Breast epithelium (tissue), 4 donors: ENCODE measurements around the gene HRH3. TPM values are rescaled to one million over a fixed set of nuclear protein-coding genes. Genes with fewer than 3 reads are reported as not detected.

ENCODE experiments used
- DNase-seq, 2 donors: peaks; one replicate each; pipeline ENCODE4 v3.0.0-alpha.2; 2019; ENCODE audit warnings: low spot score in 2 of 2
- H3K27ac ChIP-seq, 2 donors: fragments of 200-600 bp; sonication (generic) in 1 of 2; one replicate each; pipeline ENCODE4 v1.5.1; 2016 to 2019; ENCODE audit warnings: mild to moderate bottlenecking in 1 of 2
- H3K27me3 ChIP-seq, 2 donors: fragments of 200-600 bp; sonication (generic) in 1 of 2; one replicate each; pipeline versions ENCODE4 v1.5.1 to v1.6.0; 2017 to 2019; ENCODE audit warnings: control low read depth in 1 of 2, mild to moderate bottlenecking in 1 of 2
- H3K36me3 ChIP-seq: fragments of 200-600 bp; one replicate; pipeline ENCODE4 v1.5.1; 2019
- H3K4me1 ChIP-seq, 2 donors: fragments of 200-600 bp; sonication (generic); one replicate each; pipeline ENCODE4 v1.5.1; 2016 to 2019; ENCODE audit warnings: control low read depth in 1 of 2
- H3K4me3 ChIP-seq, 3 donors: fragments of 200-600 bp; sonication (generic); 1 replicate in 2 of 3; 2 replicates in 1 of 3; pipeline ENCODE4 v1.5.1; 2016 to 2019; ENCODE audit warnings: mild to moderate bottlenecking in 3 of 3, moderate library complexity in 2 of 3
- H3K9me3 ChIP-seq, 2 donors: fragments of 200-600 bp; sonication (generic) in 1 of 2; one replicate each; pipeline ENCODE4 v1.5.1; 2016 to 2019; ENCODE audit warnings: control low read depth in 1 of 2
- POLR2A ChIP-seq: fragments of 450-650 bp; IDR thresholded peaks from one replicate; pipeline ENCODE4 v1.6.1; 2016; ENCODE audit warnings: antibody characterized with exemption, mild to moderate bottlenecking, moderate library complexity
- POLR2AphosphoS5 ChIP-seq, 3 donors: sonication (generic); formaldehyde crosslinking; IDR thresholded peaks; one replicate each; pipeline ENCODE4 v1.6.1; 2017; ENCODE audit warnings: antibody characterized with exemption in 3 of 3
- intact Hi-C: fragments of 100-400 bp; cut with DNase I; formaldehyde crosslinking; loops from one replicate; pipeline ENCODE4 v1.15.1; 2023; ENCODE audit warnings: low total_unique reads
- total RNA-seq, 3 donors: library from RNA; depleted of rRNA; stranded (reverse); fragments of >200 nt; gene quantifications; one replicate each; pipeline ENCODE4 v1.1.0, GENCODE V29; 2016
- TF ChIP-seq, protein P1 (sequence below), 3 donors: fragments of 450-650 bp; IDR thresholded peaks; one replicate each; pipeline ENCODE4 v1.5.1; 2016 to 2017; ENCODE audit warnings: antibody characterized with exemption in 3 of 3, mild to moderate bottlenecking in 3 of 3, moderate library complexity in 3 of 3

HRH3 gene
- total RNA-seq, 3 donors from 2014 or later, result not detected

GRCh38 chr20:62174021-62174804 lies 45.9 kb downstream of the HRH3 start:
- no peak for TF ChIP-seq POLR2A
- TF ChIP-seq, protein P1, sequence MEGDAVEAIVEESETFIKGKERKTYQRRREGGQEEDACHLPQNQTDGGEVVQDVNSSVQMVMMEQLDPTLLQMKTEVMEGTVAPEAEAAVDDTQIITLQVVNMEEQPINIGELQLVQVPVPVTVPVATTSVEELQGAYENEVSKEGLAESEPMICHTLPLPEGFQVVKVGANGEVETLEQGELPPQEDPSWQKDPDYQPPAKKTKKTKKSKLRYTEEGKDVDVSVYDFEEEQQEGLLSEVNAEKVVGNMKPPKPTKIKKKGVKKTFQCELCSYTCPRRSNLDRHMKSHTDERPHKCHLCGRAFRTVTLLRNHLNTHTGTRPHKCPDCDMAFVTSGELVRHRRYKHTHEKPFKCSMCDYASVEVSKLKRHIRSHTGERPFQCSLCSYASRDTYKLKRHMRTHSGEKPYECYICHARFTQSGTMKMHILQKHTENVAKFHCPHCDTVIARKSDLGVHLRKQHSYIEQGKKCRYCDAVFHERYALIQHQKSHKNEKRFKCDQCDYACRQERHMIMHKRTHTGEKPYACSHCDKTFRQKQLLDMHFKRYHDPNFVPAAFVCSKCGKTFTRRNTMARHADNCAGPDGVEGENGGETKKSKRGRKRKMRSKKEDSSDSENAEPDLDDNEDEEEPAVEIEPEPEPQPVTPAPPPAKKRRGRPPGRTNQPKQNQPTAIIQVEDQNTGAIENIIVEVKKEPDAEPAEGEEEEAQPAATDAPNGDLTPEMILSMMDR (IDR thresholded peaks at IDR 0.05), result no peak
- Histone ChIP-seq H3K4me1 (no peaks in the 10 kb centered on the region), H3K9me3 (no peaks in the 10 kb centered on the region), H3K36me3 (no peaks in the 10 kb centered on the region), H3K27me3 (no peaks in the 10 kb centered on the region), H3K27ac (no peak overlapping the region), H3K4me3 (no peak overlapping the region)
- intact Hi-C loops, result no loop called here
- DNase-seq, result no peak

GRCh38 chr20:62172666-62173065 lies 47.4 kb downstream of the HRH3 start:
- intact Hi-C loops, result no loop called here
- Histone ChIP-seq H3K36me3 (no peaks in the 10 kb centered on the region), H3K4me3 (no peak overlapping the region), H3K27ac (no peak overlapping the region), H3K27me3 (no peaks in the 10 kb centered on the region), H3K9me3 (no peaks in the 10 kb centered on the region), H3K4me1 (no peaks in the 10 kb centered on the region)
- no peak for DNase-seq
- TF ChIP-seq POLR2A (no peak), POLR2AphosphoS5 (IDR thresholded peaks at IDR 0.05) (no peak)
- TF ChIP-seq, protein P1 (IDR thresholded peaks at IDR 0.05), result no peak

- Histone ChIP-seq H3K4me3 (no peak overlapping the region), H3K4me1 (no peaks in the 10 kb centered on the region), H3K27ac (no peak overlapping the region), H3K27me3 (no peaks in the 10 kb centered on the region), H3K36me3 (no peaks in the 10 kb centered on the region), H3K9me3 (no peaks in the 10 kb centered on the region)
- TF ChIP-seq POLR2A (no peak), POLR2AphosphoS5 (IDR thresholded peaks at IDR 0.05) (no peak)
- TF ChIP-seq, protein P1 (IDR thresholded peaks at IDR 0.05), result no peak
- intact Hi-C loops, result no loop called here
- DNase-seq, result no peak
Measured at GRCh38 chr20:62171245-62171644, 48.8 kb downstream of the HRH3 start.

- TF ChIP-seq POLR2AphosphoS5 (IDR thresholded peaks at IDR 0.05) (no peak), POLR2A (no peak)
- TF ChIP-seq, protein P1 (IDR thresholded peaks at IDR 0.05), result no peak
- intact Hi-C loops, result no loop called here
- H3K36me3 ChIP-seq, result peaks cover 3% of the 10 kb centered on the region
- H3K27me3 ChIP-seq, result no peaks in the 10 kb centered on the region
- no peaks in the 10 kb centered on the region for H3K4me1 ChIP-seq
- H3K4me3 ChIP-seq, result no peak overlapping the region
- H3K9me3 ChIP-seq, result no peaks in the 10 kb centered on the region
- no peak for DNase-seq
- no peak overlapping the region for H3K27ac ChIP-seq
Measured at GRCh38 chr20:62170536-62170935, 49.5 kb downstream of the HRH3 start.

GRCh38 chr20:62168890-62169435 lies 51.1 kb downstream of the HRH3 start:
- intact Hi-C loops, result no loop called here
- H3K4me3 ChIP-seq, result no peak overlapping the region
- no peak overlapping the region for H3K27ac ChIP-seq
- no peaks in the 10 kb centered on the region for H3K4me1 ChIP-seq
- H3K27me3 ChIP-seq, result no peaks in the 10 kb centered on the region
- DNase-seq, result no peak
- peaks cover 3% of the 10 kb centered on the region for H3K36me3 ChIP-seq
- TF ChIP-seq POLR2AphosphoS5 (IDR thresholded peaks at IDR 0.05), result no peak
- no peak for TF ChIP-seq POLR2A
- TF ChIP-seq, protein P1 (IDR thresholded peaks at IDR 0.05), result no peak
- no peaks in the 10 kb centered on the region for H3K9me3 ChIP-seq
